ENCODE data around the gene CNGA2.

GRCh38 chrX:151789179-151789800 is 54.7 kb downstream of the CNGA2 start:
- TF ChIP-seq, protein P1, sequence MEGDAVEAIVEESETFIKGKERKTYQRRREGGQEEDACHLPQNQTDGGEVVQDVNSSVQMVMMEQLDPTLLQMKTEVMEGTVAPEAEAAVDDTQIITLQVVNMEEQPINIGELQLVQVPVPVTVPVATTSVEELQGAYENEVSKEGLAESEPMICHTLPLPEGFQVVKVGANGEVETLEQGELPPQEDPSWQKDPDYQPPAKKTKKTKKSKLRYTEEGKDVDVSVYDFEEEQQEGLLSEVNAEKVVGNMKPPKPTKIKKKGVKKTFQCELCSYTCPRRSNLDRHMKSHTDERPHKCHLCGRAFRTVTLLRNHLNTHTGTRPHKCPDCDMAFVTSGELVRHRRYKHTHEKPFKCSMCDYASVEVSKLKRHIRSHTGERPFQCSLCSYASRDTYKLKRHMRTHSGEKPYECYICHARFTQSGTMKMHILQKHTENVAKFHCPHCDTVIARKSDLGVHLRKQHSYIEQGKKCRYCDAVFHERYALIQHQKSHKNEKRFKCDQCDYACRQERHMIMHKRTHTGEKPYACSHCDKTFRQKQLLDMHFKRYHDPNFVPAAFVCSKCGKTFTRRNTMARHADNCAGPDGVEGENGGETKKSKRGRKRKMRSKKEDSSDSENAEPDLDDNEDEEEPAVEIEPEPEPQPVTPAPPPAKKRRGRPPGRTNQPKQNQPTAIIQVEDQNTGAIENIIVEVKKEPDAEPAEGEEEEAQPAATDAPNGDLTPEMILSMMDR (IDR thresholded peaks at IDR 0.05): no peak
- TF ChIP-seq POLR2A (IDR thresholded peaks at IDR 0.05): no peak
